ENCODE measurements around the gene STAP1.

Gene STAP1

DNA sequence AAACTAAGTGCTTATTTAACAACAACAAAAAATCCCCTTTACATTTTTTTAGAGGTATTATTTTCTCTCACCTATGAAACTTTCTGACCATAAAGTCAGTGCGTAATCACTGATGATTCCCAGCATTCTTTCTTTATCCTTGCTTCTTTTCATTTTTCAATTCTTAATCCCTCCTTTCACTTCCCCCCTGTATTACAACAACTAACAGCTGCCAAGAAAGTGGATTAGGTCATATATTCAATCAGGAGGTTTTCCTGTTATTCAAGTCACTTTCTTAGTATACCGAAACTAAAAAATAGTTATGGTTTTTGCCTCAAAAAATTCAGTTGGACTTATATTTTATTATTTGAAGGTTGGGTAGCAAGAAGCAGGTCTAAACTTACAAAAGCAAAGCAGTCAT, 2.1 kb upstream of the STAP1 start:
- no peak for DNase-seq

DNA sequence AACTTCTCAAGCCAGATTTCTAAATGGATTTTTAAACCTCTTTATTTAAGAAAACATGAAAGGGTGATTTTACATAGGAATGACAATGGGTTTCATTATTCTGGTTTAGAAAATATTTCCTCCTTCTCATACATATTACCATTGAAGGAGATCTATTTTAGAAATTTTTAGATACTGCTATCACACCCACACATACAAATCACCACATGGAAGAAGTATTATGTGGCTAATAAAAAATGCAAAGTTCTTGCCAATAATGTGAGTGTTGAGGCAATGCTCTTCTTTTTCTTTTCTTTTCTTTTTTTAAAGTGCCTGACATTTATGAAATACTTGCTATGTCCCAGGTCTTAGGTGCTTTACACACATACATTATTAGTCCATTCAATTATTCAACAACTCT, 6.8 kb downstream of the STAP1 start:
- no peak for DNase-seq

DNA sequence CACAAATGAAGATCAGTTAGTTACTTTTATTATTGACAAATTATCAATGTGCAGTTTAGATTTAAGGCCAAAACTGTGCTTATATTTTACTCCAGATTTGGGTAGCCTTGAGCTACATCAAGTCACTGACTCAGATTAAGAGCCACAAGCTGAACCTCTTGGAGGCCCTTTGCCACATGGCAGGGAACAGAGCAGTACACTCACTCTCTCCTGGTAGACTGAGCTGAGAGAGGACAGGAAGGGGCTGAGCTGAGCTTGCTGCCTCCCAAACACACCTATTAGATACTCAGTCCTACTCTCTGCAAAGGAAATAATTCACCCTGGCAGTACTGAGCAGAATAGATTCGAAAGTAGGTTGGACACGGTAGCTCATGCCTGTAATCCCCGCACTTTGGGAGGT, 7.8 kb downstream of the STAP1 start:
- DNase-seq = no peak

DNA sequence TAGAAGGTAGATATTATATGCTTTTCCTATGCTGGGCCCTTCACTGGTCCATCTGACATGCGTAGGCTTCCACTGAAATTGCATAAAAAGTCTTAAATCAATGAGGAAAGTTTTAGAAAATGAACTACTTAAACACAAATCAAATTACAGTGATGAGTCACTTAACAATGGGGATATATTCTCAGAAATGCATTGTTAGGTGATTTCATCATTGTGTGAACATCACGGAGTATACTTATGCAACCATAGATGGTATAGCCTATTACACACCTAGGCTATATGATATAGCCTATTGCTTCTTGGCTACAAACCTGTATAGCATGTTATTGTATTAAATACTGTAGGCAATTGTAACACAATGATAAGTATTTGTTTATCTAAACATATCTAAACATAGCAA, 10.3 kb downstream of the STAP1 start:
- no peak for DNase-seq

DNA sequence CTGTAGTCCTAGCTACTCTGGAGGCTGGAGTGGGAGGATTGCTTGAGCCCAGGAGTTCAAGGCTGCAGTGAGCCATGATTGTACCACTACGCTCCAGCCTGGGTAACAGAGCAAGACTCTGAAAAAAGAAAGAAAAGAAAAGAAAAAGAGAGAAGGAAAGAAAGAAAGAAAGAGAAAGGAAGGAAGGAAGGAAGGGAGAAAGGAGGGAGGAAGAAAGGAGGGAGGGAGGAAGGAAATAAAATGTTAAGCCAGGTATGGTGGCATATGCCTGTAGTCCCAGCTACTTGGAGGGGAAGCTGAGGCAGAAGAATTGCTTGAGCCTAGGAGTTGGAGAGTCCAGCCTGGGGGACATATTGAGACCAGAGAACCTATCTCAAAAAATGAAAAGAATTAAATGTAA, 12.0 kb downstream of the STAP1 start:
- no peak for DNase-seq

DNA sequence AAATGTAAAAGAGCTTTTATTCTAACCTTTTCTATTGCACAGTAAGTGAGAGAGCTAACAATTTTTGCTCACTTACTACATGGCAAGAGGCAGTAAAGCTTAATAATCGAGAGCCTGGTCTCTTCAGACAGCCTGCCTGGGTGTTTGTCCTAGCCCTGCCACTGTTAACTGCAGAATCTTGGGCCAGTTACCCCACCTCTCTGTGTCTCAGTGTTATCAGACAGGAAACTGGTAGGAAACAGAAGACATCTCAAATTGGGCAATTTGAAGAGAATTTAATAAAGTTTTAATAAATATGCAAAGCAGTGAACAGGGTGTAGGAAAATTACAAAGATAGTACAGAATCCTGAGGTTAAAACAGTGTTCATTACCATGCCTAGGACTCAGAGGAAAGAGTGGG, 13.4 kb downstream of the STAP1 start:
- DNase-seq = no peak

DNA sequence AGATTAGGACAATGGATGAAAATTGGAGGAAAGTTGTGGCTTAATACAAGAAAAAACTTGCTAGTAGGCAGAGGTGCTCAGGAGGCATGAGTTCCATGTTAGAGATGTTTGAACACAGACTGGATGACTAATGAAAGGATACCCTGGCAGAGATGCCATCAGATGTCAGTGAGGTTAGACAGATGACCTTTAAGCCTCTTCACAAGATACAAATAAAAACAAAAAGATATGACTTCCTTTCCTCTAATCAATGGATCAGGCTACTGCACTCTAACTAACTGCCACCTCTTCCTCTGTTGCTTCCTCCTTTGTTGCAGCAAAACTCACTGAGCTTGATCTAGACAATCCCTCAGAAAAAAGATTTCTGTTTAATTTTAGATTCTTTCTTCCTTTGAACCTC, 14.7 kb downstream of the STAP1 start:
- no peak for DNase-seq

DNA sequence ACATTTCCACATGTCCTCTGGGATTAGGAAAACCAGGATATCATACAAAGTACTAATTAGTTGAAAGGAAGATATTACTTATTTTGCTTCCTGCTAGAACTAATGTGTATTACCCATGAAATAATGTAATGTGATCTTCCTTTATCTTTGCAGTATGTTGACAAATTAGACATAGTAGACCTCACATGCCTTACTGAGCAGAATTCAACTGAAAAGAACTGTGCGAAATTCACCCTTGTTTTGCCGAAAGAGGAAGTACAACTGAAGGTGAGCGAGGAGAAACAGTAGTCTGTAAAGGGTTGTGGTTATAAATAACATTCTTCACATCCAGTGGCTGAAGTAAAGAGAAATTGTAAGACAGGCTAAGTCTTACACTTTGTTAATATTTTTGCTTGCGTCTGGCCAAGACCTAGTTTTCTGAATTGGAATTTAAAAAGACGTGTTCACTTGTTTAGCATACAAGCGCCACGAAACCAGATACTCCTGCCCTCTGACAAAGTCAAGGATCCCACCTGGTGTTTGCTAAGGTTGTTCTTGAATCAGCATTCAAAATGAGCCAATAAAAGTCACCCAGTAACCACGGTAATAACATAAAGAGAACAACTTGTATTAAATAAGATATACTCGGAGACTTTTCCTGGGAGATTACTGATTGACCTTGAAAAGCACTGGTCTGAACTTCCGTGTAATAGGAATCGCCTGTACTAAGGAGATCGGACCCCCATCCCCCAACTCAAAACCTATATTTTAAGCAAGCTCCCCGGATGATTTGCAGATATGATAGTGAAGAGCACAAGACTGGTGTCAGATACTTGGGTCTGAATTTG, 16.9 kb downstream of the STAP1 start:
- no peak for DNase-seq

DNA sequence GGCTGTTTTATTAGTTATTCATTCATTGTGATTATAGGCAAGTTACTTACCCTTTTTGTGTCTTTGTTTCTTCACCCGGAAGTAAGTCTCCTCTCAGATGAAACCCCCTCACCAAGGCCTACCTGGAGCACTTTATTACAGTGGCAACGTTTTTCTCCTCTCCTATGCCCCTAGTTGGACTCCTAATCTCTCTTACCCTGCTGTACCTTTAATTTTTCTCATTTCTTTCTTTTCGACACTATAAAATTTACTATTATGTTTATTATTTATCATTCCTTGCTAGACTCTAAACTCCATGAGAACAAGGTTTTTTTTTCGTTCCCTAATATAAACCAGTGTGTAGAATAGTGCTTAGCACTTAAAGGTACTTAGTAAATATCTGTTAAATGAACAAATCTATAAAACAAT, 17.5 kb downstream of the STAP1 start:
- no peak for DNase-seq

DNA sequence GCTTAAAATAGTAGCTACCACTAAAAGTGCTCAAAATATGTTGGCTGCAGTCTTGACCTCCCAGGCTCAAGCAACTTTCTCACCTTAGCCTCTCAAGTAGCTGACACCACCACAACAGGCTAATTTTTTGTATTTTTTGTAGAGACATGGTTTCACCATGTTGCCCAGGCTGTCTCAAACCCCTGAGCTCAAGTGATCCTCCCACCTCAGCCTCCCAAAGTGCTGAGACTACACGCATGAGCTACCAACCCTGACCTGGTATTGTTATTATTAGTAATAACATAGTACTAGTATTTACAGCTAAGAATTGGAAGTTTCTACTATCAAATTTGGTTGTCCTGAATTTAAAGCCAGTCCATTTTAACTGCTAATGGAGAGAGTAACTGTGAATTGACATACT, 18.0 kb downstream of the STAP1 start:
- DNase-seq = no peak

DNA sequence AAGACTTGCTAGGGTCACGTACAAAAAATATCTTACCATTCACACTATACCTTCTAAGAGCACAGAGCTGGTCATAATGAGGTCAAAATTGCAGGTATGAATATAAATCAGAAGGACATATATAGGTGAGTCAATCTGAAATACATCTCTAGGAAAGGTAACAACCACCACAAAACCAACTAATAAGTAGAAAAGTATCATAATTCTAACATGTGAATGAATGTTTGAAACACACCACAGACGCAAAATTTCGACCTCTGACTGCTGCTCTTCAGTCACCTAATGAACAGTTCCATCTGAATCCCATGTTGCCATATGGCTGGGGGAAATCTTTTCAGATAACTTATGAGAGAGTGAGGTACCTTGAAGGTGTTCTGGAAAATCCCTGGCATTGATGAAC, 22.1 kb downstream of the STAP1 start:
- DNase-seq = no peak

DNA sequence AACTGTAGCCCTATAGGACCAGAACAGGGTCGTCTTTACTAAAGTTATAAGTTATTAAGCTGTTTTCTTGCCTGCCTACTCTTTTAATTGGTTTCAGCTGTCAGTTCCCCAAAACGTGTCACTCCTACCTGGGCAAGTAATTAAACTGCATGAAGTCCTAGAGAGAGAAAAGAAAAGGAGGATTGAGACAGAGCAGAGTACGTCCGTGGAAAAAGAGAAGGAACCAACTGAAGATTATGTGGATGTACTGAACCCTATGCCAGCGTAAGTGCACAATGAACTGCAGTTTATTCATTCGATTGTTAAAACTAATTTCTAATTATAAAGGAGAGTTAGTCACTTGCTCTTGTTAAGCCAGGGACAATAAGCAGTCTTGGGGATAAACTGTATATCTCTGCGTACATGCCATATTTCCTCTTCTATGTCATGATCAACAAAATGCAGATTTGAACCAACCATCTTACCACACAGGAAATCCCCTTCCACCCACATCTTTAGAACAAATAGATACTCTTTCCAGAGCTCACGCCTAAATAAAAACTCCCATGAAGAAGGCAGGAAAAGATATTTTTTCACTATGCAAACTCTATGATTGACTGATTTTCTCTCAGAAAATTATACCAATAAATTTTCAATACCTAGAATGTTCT, 22.8 kb downstream of the STAP1 start:
- no peak for DNase-seq

DNA sequence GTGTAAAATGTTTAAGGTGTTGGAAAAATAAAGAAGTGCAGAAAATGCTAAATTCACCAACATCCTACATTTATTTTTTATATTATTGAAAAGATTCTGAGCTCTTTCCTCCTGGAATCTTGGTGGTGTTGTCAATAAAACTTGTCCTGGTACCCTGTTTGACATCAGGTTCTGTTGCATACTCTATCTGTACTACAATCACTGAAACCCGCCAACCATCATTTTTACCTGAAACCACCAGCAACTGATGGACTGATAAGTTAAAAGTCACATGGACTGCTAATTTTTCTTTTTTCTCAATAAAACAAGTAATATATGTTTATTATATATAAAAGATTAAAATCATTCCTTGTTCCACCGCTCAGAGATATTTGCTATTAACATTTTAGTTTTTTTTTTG, 23.4 kb downstream of the STAP1 start:
- DNase-seq = no peak

DNA sequence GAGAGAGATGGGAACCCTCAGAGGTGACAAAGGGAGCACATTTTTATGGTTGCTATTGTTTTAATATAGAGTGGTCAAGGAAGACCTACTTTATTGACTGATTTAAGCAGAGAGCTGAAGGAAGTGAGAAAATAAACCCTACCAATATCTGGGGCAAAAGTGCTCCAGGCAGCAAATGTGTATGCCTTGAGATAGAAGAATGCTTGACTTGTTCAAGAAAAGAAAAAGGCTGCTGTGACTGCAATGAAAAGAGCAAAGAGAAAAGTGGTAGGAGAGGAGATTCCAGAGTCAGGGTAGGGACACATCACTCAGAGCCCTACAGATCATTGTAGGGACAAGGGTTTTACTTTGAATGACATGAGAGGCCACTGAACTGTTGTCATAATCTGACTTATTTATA, 26.0 kb downstream of the STAP1 start:
- DNase-seq = no peak

DNA sequence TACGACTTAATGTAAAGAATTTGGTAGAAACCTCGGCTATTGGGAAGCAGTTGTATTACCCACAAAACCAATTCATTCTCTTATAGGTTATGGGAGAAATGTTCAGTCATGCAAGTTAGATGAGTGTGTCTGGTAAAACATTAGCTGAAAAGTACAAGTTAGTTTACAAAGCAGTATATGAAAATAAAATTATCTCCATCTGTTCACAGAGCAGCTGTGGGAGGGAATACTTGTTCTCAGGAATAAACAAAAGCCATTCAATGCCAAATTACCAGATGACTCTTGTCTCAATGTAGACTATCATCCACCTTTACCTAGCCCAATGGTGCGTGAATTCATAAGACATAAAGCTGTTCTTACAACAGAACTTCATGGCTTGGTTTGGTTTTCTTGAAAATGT, 28.6 kb downstream of the STAP1 start:
- no peak for DNase-seq

DNA sequence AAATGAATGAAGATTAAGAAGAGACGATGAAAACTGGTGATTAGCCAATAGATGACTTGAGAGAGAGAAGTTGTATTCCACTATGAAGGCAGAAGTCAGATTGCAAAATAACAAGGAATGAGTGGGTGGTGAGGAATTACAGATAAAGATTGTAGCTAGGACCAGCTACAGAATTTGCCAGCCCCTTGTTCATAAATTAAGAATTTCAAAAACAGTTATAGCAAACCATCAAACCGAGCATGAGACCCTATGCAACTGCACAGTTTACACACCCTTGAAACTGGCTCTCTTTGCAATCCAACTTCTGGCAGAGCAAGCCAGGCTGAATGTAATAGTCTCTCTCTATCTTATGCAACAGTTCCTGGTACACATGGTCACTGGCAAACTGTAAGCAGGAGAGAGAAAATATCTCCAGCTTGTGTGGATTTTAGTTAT, 35.2 kb downstream of the STAP1 start:
- no peak for DNase-seq

DNA sequence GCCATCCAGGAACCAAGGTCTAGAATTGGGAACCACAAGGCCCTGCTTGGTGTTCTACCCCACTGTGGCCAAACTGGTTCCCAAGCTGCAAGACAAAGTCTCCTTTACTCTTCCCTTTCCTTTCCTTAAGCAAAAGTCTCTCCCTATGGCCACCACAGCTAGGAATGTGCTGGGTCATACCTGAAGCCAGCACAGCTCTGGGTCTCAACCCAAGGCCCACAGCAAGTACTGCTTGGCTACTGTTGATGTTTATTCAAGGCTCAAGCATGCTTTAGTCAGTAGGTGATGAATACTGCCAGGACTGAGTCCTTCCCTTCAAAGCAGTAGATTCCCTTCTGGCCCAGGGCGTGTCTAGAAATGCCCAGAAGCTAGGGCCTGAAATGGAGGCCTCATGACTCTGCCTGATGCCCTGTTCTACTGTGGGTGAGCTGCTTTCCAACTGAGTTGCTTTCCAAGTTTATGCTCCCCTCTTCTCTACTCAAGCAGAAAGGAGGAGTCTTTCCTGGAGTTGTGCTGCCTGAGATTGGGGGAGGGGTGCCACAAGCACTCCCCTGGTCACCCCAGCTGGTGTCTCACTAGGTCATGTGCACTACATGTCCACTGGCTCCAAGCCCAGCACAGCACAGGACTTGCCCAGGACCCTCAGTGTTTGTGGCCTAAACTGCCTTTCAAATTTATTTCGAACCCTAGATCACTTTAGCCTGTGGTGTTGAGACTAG, 44.9 kb downstream of the STAP1 start:
- DNase-seq = no peak

DNA sequence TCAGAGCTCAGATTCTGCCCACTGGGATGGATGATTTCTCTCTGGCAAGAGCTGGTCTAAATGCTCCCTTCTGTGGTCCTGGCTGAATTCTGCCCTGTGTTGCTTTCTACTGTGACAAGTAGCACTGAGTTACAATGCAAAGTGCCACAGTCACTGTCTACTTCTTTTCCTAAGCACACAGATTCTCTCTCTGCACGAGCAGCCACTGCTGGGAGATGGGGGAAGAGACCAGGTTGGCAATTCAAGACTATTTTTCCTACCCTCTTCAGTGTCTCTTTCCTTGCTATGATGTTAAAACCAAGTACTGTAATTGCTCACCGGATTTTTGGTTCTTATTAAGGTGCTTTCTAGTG, 45.5 kb downstream of the STAP1 start:
- DNase-seq = no peak

DNA sequence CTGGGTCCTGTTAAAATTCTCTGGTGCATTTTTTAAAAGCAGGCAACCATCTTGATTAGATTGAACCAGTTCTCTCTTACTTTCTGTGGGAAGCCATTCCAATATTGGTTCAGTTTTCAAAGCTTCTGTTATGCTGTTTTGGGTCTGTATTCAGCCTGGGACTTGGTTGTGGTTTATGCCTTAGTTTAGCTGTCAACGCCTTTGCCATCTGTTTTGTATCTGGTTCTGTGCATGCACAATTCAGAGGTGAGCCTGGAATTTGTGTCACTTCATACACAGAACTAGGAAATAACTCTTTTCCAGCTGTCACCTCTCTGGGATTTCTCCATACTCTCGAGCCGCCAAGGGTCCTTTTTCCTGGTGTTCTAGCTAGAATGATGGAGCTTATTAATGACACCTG, 46.2 kb downstream of the STAP1 start:
- no peak for DNase-seq

DNA sequence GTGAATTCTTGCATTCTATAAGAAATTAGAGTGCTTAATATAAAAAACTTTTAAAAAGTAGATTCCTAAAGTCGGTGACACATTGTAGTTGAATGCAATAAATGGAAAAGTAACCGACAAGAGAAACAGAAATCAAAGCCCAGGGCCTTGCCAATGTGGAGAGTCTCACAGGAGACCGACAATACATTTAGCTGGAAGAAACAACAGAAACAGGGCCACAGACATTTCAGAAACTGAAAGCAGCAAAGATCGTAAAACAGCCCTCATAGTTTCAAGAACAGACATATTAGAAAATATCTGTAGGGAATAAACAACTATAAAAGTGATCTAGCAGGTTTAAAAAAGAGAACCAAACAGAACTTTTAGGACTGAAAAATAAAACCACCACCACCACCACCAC, 49.5 kb downstream of the STAP1 start:
- DNase-seq = no peak

DNA sequence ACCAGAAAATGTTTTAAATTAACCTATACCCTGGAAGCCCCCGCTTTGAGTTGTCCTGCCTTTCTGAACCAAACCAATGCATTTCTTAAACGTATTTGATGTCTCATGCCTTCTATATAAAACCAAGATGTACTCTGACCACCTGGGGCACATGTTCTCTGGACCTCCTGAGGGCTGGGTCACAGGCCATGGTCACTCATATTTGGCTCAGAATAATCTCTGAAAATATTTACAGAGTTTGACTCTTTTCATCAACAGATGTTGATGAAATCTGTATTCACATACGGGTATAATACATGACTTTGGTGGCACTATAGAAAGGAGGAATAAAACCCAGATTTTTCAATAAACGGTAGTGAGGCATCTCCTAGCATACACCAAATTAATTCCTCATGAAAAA, 55.7 kb downstream of the STAP1 start:
- no peak for DNase-seq

DNA sequence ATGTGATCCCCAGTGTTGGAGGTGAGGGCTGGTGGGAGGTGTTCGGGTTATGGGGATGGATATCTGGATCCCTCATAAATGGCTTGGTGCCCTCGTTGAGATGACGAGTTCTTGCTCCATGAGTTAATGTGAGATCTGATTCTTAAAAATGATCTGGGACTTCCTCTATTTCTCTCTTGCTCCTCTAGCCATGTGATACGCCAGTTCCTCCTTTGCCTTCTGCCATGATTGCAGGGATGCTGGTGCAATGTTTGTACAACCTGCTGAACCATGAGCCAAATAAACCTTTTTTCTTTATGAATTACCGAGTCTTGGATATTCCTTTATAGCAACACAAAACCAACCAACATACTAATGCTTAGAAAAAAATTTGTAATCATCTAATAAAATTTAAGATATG, 56.6 kb downstream of the STAP1 start:
- DNase-seq = no peak

DNA sequence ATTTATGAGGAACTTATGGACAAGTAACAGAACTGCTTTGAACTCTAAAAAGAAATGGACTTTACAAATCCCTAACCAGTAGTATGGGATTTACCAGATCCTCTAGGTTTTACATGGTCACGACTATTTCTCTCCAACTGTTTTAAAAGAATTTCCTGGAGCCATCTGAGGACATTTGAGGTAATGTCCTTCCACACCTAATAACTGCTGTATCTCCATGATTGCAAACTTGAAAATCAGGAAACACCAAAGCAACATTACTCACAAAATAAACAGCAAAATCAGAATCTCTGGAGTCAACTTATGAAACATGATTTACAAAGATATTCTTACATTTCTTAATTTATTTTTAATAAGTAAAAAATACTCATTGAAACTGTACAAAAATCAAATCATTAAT, 58.0 kb downstream of the STAP1 start:
- no peak for DNase-seq

DNA sequence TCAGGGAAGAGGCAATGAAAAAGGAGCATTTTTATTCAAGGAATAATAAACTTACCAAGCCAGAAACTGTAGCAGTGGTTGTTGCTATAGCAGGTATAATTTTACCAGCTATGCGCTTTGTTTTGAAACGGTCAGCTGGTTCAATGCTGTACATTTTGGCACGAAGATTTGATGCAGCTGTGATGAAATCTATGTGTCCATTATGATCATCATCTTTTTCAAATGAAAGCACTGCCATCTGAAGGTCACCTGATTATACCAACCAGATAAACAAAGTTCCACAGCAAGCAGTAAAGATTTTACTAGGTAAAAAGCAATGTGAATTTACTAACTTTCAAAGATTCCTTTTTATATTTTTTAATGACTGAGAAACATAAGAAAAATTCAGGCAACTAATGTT, 66.4 kb downstream of the STAP1 start:
- no peak for DNase-seq

Data from GOT3 (cell line).